GM21390 (cell line): ENCODE data around the gene SHOX.
"Not testable (repeated sequence)": the region's sequence is repeated elsewhere in the genome, so short reads cannot be mapped to it uniquely, and the experiment has no call there.

Source experiments
- ATAC-seq: cut with Tn5 transposase; IDR thresholded peaks from one replicate; pipeline ENCODE4 v1.9.1; 2021; ENCODE audit not compliant: unreplicated experiment

Gene SHOX

GRCh38 chrX:630612-631496 lies at the start of gene SHOX:
SHOX (plus strand) TSS chrX:630791; CDS start chrX:630898, 107 bp downstream.
- ATAC-seq, result no peak

DNA sequence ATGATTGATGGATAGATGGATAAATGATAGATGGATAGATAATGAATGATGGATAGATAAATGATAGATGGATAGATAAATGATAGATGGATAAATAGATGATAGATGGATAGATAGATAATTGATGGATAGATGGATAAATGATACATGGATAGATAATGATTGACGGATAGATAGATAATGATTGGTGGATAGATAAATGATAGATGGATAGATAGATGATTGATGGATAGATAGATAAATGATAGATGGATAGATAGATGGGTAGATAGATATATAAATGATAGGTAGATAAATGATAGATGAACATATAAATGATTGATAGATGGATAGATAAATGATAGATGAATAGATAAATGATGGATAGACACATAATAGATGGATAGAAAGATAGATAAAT lies 49.5 kb upstream of the SHOX start:
- ATAC-seq, result no peak

GRCh38 chrX:581720-582298 lies 48.8 kb upstream of the SHOX start:
- ATAC-seq, result no peak

DNA sequence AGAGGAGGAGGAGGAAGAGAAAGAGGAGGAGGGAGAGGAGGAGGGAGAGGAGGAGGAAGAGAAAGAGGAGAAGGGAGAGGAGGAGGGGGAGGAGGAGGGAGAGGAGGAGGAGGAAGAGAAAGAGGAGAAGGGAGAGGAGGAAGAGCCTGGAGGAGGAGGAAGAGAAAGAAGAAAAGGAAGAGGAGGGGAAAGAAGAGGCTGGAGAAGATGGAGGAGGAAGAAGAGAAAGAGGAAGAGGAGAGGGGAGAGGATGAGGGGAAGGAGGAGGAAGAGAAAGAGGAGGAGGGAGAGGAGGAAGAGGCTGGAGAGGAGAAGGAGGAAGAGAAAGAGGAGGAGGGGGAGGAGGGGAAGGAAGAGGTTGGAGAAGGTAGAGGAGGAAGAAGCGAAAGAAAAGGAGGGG lies 46.0 kb upstream of the SHOX start:
- ATAC-seq, result no peak

GRCh38 chrX:585115-585808 lies 45.3 kb upstream of the SHOX start:
- ATAC-seq, result no peak

DNA sequence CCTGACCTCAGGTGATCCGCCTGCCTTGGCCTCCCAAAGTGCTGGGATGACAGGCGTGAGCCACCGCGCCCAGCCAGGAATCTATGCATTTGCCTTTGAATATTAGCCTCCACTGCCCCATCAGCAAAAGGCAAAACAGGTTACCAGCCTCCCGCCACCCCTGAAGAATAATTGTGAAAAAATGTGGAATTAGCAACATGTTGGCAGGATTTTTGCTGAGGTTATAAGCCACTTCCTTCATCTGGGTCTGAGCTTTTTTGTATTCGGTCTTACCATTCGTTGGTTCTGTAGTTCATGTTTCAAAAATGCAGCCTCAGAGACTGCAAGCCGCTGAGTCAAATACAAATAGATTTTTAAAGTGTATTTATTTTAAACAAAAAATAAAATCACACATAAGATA lies 44.2 kb upstream of the SHOX start:
- ATAC-seq, result no peak

- ATAC-seq, result not testable (repeated sequence)
These were observed 41.3 kb upstream of the SHOX start for GRCh38 chrX:589261-589660.

- no peak for ATAC-seq
These were observed 39.7 kb upstream of the SHOX start for GRCh38 chrX:590693-591404.

- ATAC-seq, result no peak
These were observed 30.5 kb upstream of the SHOX start for GRCh38 chrX:599837-600715.

DNA sequence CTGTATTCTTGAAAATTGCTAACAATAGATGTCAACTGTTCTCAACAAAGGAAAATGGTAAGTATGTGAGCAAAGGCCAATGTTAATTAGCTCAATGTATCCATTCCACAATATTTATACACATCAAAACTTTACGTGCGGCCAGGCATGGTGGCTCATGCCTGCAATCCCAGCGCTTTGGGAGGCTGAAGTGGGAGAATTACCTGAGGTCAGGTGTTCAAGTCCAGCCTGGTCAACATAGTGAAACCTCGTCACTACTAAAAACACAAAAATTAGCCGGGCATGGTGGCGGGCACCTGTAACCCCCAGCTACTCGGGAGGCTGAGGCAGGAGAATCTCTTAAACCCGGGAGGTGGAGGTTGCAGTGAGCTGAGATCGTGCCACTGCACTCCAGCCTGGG lies 27.6 kb upstream of the SHOX start:
- ATAC-seq, result not testable (repeated sequence)

- not testable (repeated sequence) for ATAC-seq
These were observed 26.0 kb upstream of the SHOX start for GRCh38 chrX:604616-605015.

- ATAC-seq, result not testable (repeated sequence)
These were observed 22.5 kb upstream of the SHOX start for GRCh38 chrX:608088-608487.

GRCh38 chrX:614136-614535 lies 16.5 kb upstream of the SHOX start:
- no peak for ATAC-seq

DNA sequence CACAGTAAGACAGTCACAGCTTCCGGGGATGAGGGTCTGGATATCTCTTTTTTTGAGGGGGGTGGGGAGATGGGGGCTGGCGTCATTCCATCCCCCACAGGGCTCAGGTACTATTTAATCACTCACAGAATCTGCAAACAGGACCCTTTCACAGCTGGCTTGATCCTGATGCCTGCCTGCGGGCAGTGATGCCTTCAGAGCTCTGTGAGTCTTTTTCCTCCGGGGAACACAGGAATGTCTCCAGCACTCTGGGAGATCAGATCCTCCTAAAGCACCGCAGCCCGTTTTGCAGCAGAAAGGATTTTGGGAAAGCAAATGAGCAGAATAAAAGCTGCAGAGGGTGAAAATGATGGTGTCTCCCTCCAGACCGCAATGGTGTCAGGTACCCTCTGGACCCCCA lies 13.2 kb upstream of the SHOX start:
- ATAC-seq, result no peak

GRCh38 chrX:617891-618290 lies 12.7 kb upstream of the SHOX start:
- ATAC-seq, result no peak

DNA sequence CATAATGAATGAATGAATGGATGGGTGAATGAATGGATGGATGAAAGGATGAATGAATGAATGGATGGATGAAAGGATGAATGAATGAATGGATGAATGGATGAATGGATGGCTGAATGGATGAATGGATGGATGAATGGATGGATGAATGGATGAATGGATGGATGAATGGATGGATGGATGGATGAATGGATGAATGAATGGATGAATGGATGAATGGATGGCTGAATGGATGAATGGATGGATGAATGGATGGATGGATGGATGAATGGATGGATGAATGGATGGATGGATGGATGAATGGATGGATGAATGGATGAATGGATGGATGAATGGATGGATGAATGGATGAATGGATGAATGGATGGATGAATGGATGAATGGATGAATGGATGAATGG lies 12.3 kb upstream of the SHOX start:
- not testable (repeated sequence) for ATAC-seq

- ATAC-seq, result no peak
These were observed 11.7 kb upstream of the SHOX start for GRCh38 chrX:618761-619450.

GRCh38 chrX:619451-619811 lies 11.2 kb upstream of the SHOX start:
- no peak for ATAC-seq

DNA sequence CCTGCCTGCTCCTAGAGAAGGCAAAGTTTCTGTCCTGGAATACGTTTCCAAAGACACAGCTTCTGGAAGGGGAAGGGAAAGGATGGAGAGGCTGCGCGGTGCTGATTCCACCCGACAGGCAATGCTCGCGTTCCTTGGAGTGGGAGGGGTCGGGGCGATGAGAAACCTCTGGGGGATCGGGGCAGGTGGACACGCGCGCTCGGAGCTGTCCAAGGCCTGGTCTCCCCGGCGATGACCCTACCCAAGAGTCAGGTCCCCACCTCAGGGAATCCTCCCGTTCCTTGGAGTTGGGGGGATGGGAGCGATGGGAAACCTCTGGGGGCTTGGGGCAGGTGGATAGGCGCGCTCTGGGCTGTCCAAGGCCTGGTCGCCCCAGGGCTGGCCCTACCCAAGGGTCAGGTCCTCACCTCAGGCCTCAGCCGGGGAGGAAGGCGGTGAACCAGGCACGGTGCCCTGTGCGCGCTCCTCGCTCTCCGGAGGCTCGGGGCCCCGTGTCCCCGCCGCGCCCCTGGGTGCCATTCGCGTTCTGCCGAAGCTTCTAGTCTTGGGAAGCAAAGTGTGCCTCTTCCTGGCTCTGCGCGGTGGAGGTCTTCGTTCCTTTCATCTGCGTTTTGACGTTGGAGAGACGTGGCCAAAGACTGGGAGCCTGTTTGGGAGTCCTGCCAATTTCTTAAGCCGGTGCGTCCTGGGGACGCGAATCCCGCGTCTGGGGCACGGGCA lies 10.6 kb upstream of the SHOX start:
- ATAC-seq, result no peak
